MCF 10A (cell line): Measurements from ENCODE around the gene MINDY3. TPM values are rescaled to one million over a fixed set of nuclear protein-coding genes. Genes with fewer than 3 reads are reported as not detected.
A peak's percentile ranks its signal among the peaks of the same experiment; 100 is the strongest.

Experiments used
- BruUV-seq: library from RNA; stranded (reverse); fragments of 400-500 nt; replicated peaks from 2 replicates; lab custom pipeline; 2021; lab: Mats Ljungman, UMichigan
- CTCF ChIA-PET: fragments of 300-600 bp; sonication (Branson Sonifier 250); formaldehyde crosslinking; extraction: SDS; loops from one replicate; lab custom pipeline; 2021; ENCODE audit warnings: antibody characterized with exemption, inconsistent platforms; lab: Yijun Ruan, JAX
- POLR2A ChIA-PET: fragments of 300-600, 350-650 bp; sonication (Branson Sonifier 250); formaldehyde crosslinking; extraction: SDS; loops from one replicate; lab custom pipeline; 2020; ENCODE audit warnings: antibody characterized with exemption, inconsistent platforms; lab: Yijun Ruan, JAX
- DNase-seq: peaks from one replicate; pipeline ENCODE4 v3.0.0-alpha.2; 2018; ENCODE audit not compliant: unreplicated experiment
- H3K27ac Mint-ChIP-seq: one replicate; pipeline ENCODE4 v1.8.0; 2022; ENCODE audit warnings: mild to moderate bottlenecking, low read depth, mixed read lengths; ENCODE audit not compliant: unreplicated experiment
- H3K27me3 Mint-ChIP-seq: one replicate; pipeline ENCODE4 v1.8.0; 2022; ENCODE audit warnings: mixed read lengths; ENCODE audit not compliant: insufficient read depth, unreplicated experiment
- H3K36me3 Mint-ChIP-seq: one replicate; pipeline ENCODE4 v1.8.0; 2022; ENCODE audit warnings: mild to moderate bottlenecking, moderate library complexity, mixed read lengths; ENCODE audit not compliant: insufficient read depth, unreplicated experiment
- H3K4me1 Mint-ChIP-seq: one replicate; pipeline ENCODE4 v1.8.0; 2022; ENCODE audit warnings: mixed read lengths; ENCODE audit not compliant: insufficient read depth, unreplicated experiment
- H3K4me3 Mint-ChIP-seq: one replicate; pipeline ENCODE4 v1.8.0; 2022; ENCODE audit warnings: mild to moderate bottlenecking, moderate library complexity, mixed read lengths; ENCODE audit not compliant: unreplicated experiment
- H3K9me3 Mint-ChIP-seq: one replicate; pipeline ENCODE4 v1.8.0; 2022; ENCODE audit warnings: mixed read lengths; ENCODE audit not compliant: unreplicated experiment
- CTCF ChIP-seq: fragments of 200-600 bp; IDR thresholded peaks from one replicate; pipeline ENCODE4 v1.8.0; 2022; ENCODE audit warnings: antibody characterized with exemption, mild to moderate bottlenecking; ENCODE audit not compliant: unreplicated experiment
- intact Hi-C: fragments of 100-400 bp; cut with micrococcal nuclease; formaldehyde crosslinking; loops from 2 replicates; pipeline ENCODE4 v1.14.1; 2022
- total RNA-seq: library from RNA; stranded (reverse); gene quantifications from 2 replicates; pipeline ENCODE4 v1.2.3, GENCODE V29; 2022

MINDY3 gene
- total RNA-seq, 1 experiment from 2014 or later, result 28.8 TPM

GRCh38 chr10:15841696-15842095, 18.6 kb downstream of the MINDY3 start:
- ChIA-PET POLR2A (no interaction called here), CTCF (interaction anchor here (0.6 kb wide), 1 partner anchor 1575 kb away, joined by 4 read pairs; no protein-coding TSS in a partner anchor)
- intact Hi-C loops, result no loop called here
- no peak for TF ChIP-seq CTCF
- DNase-seq, result no peak
- Mint-ChIP-seq H3K36me3 (peaks cover 5% of the 10 kb centered on the region), H3K4me1 (peaks cover 8% of the 10 kb centered on the region), H3K27me3 (no peaks in the 10 kb centered on the region), H3K27ac (no peak overlapping the region), H3K4me3 (no peak overlapping the region), H3K9me3 (no peaks in the 10 kb centered on the region)
- BruUV-seq, result no TSS peak

GRCh38 chr10:15836807-15837206, 23.5 kb downstream of the MINDY3 start:
- BruUV-seq, result no TSS peak
- Mint-ChIP-seq H3K4me1 (no peaks in the 10 kb centered on the region), H3K9me3 (no peaks in the 10 kb centered on the region), H3K27me3 (no peaks in the 10 kb centered on the region), H3K4me3 (no peak overlapping the region), H3K36me3 (peaks cover 5% of the 10 kb centered on the region), H3K27ac (no peak overlapping the region)
- DNase-seq, result no peak
- intact Hi-C loops, result no loop called here
- no peak for TF ChIP-seq CTCF
- ChIA-PET POLR2A (interaction anchor here (0.5 to 0.9 kb wide), 2 partner anchors 23 to 35 kb away, joined by 3 read pairs; partner anchors contain the start of gene MINDY3), CTCF (interaction anchor here (1.0 kb wide), 2 partner anchors 9 to 991 kb away, joined by 3 read pairs; no protein-coding TSS in a partner anchor)

- intact Hi-C loops, result no loop called here
- no peak overlapping the region for H3K27ac Mint-ChIP-seq
- peaks cover 10% of the 10 kb centered on the region for H3K36me3 Mint-ChIP-seq
- ChIA-PET POLR2A (no interaction called here), CTCF (no interaction called here)
- no peak overlapping the region for H3K4me3 Mint-ChIP-seq
- no peaks in the 10 kb centered on the region for H3K9me3 Mint-ChIP-seq
- no peak for DNase-seq
- no peaks in the 10 kb centered on the region for H3K27me3 Mint-ChIP-seq
- BruUV-seq, result no TSS peak
- H3K4me1 Mint-ChIP-seq, result no peaks in the 10 kb centered on the region
- no peak for TF ChIP-seq CTCF
These were observed 30.8 kb downstream of the MINDY3 start for GRCh38 chr10:15829495-15829894.

- peaks cover 16% of the 10 kb centered on the region for H3K36me3 Mint-ChIP-seq
- TF ChIP-seq CTCF, result peak; percentile 27
- peak; percentile 11 for DNase-seq
- no peaks in the 10 kb centered on the region for H3K4me1 Mint-ChIP-seq
- no peaks in the 10 kb centered on the region for H3K9me3 Mint-ChIP-seq
- intact Hi-C loops, result loop anchor here (2.0 to 5.0 kb wide), 2 partner anchors 237 to 396 kb away; no protein-coding TSS in a partner anchor
- CTCF ChIA-PET, result interaction anchor here (1.4 kb wide), 1 partner anchor 396 kb away, joined by 7 read pairs; no protein-coding TSS in a partner anchor
- H3K27ac Mint-ChIP-seq, result no peak overlapping the region
- no peaks in the 10 kb centered on the region for H3K27me3 Mint-ChIP-seq
- H3K4me3 Mint-ChIP-seq, result no peak overlapping the region
- no TSS peak for BruUV-seq
- POLR2A ChIA-PET, result no interaction called here
These were observed 35.8 kb downstream of the MINDY3 start for GRCh38 chr10:15824498-15824897.
